MG63 (cell line): ENCODE data around the gene C12orf42. TPM values are rescaled to one million over a fixed set of nuclear protein-coding genes. Genes with fewer than 3 reads are reported as not detected.
"Not testable (repeated sequence)": the region's sequence is repeated elsewhere in the genome, so short reads cannot be mapped to it uniquely, and the experiment has no call there.

Experiments used
- DNase-seq: peaks from one replicate; pipeline ENCODE4 v3.0.0-alpha.2; 2020
- H3K27me3 ChIP-seq: fragments of 250-450 bp; sonication (Bioruptor Pico); 2 replicates; pipeline ENCODE4 v1.5.1; 2020; ENCODE audit warnings: mild to moderate bottlenecking, moderate library complexity
- H3K36me3 ChIP-seq: fragments of 250-450 bp; sonication (Bioruptor Pico); 2 replicates; pipeline ENCODE4 v1.5.1; 2020; ENCODE audit warnings: mild to moderate bottlenecking, moderate library complexity
- H3K4me3 ChIP-seq: fragments of 250-450 bp; sonication (Bioruptor Pico); 2 replicates; pipeline ENCODE4 v1.5.1; 2020; ENCODE audit warnings: mild to moderate bottlenecking, moderate library complexity
- H3K9me3 ChIP-seq: fragments of 250-450 bp; sonication (Bioruptor Pico); 2 replicates; pipeline ENCODE4 v1.5.1; 2020; ENCODE audit warnings: mild to moderate bottlenecking, moderate library complexity
- total RNA-seq: library from RNA; depleted of rRNA; stranded (reverse); fragments of >200 nt; shearing (Covaris generic); gene quantifications from 2 replicates; pipeline ENCODE4 v1.2.3, GENCODE V29; 2014; ENCODE audit warnings: low replicate concordance

Gene C12orf42
- total RNA-seq, 1 experiment from 2014 or later: not detected

DNA sequence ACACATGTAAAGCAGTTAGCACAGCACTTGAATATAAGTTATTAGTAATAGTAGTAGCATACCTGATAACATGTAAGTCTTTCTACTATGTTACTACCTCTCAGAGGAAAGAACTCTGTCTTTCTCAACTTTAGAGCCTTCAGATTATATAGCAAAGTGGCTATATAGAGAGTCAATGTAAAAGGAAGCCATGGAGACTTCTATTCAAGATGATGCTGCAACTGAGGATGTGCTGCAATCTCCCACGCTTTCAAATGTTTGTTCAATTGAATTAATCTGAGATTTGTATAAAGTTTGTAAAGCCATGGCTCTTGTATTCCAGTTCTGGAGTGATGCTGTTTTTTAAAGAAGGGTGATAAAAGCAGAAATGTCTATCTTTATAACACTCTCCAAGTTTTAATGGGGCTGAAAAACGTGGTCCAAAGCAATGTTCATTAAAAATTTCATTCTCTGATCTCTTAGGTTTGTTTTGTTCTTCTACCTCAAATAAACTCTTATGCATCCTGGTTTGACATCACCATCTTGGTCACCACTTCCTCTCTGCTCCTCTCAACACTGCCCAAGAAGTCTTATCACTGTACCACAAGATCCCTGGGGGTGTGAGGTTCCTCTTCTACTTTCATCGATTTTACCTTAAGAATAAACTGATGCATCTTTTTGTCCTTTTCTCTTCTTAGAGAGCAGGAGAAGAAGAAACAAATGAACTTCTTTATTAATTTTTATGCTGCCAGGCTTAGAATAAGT is 40.6 kb downstream of the C12orf42 start:
- no peak for DNase-seq
- Histone ChIP-seq H3K9me3 (no peaks in the 10 kb centered on the region), H3K36me3 (no peaks in the 10 kb centered on the region), H3K4me3 (no peak overlapping the region), H3K27me3 (no peaks in the 10 kb centered on the region)

DNA sequence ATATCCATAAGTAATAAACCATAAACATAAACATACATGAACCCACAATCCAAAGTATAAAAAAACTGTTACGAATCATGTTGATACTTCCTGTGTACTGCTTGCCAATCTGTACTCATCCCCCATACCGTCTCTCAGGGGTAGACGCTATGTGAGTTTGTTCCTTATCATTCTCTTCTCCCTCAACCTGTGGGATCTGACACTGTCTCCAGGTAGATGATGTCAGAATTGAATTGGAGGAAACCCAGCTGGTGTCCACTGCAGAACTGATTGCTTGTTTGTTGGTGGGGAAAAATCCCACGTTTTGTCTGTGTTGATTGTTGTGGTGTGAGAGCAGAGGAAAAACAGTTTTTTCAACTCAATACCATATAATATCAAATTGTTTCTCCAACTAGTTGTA is 50.8 kb downstream of the C12orf42 start:
- no peaks in the 10 kb centered on the region for H3K36me3 ChIP-seq
- no peak for DNase-seq
- H3K9me3 ChIP-seq: no peaks in the 10 kb centered on the region
- H3K4me3 ChIP-seq: no peak overlapping the region
- no peaks in the 10 kb centered on the region for H3K27me3 ChIP-seq

DNA sequence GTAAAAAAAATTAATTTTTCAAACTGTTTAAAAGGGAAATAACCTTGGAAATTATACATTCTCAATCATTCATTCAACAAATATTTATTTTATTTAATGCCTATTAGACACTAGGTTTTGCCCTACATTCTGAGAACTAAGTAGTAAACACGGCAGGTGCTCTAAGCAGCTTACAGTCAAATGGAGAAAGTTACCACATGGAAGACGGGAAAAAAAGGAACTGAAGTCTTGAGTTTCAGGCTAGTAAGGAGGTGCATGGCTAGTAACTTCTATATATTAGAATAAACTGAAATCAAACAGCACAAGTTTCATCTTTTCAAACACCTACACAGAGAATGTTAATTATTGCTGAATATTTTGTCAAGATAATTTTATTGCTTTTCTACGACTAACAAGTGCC is 52.9 kb downstream of the C12orf42 start:
- DNase-seq: no peak
- H3K4me3 ChIP-seq: no peak overlapping the region
- H3K9me3 ChIP-seq: no peaks in the 10 kb centered on the region
- no peaks in the 10 kb centered on the region for H3K27me3 ChIP-seq
- no peaks in the 10 kb centered on the region for H3K36me3 ChIP-seq

DNA sequence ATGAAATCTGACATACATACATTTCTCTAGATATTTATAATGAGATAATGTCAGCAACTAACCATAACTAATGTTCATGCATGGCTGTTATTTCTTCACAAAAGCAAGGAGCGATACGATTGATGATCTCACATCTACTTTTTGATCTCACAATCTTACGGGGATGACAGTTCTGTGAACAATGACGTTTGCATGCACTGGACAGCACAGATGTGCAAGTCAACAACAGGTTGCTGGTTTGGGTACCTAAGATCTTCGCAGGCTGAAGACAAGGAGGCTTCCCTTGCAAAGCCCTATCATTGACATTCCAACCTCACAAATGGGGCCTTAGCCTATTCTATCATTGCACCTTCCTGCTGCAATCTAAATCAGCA is 53.6 kb downstream of the C12orf42 start:
- no peak for DNase-seq
- H3K36me3 ChIP-seq: no peaks in the 10 kb centered on the region
- H3K4me3 ChIP-seq: no peak overlapping the region
- H3K27me3 ChIP-seq: no peaks in the 10 kb centered on the region
- H3K9me3 ChIP-seq: no peaks in the 10 kb centered on the region

DNA sequence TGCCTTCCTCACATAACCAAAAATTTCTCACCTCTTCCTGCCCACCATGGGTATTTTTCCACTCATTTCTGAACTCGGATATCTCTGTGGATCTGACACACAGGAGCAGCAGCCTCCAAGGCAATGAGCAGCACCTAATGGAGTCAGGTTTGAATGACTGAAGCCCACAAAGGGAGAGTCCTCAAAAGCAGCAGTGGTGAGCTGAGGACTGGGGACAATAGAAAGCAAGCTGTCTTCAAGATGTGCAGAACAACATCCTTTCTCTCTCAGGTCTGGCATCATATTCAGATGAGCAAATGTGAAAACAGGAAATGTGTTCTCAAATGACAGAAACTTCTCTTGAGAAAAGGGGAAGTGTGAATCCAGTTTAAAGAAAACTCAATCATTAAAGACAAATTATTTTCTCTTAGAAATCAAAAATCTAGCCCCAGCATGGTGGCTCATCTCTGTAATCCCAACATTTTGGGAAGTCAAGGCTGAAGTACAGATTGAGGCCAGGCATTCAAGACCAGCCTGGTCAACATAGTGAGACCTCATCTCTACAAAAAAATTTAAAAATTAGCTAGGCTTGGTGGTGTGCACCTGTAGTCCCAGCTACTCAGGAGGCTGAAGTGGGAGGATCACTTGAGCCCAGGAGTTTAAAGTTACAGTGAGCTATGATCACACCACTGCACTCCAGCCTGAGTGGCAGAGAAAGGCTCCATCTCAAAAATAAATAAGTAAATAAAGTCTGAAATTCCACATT is 54.2 kb downstream of the C12orf42 start:
- Histone ChIP-seq H3K9me3 (no peaks in the 10 kb centered on the region), H3K36me3 (no peaks in the 10 kb centered on the region), H3K4me3 (no peak overlapping the region), H3K27me3 (no peaks in the 10 kb centered on the region)
- DNase-seq: no peak

DNA sequence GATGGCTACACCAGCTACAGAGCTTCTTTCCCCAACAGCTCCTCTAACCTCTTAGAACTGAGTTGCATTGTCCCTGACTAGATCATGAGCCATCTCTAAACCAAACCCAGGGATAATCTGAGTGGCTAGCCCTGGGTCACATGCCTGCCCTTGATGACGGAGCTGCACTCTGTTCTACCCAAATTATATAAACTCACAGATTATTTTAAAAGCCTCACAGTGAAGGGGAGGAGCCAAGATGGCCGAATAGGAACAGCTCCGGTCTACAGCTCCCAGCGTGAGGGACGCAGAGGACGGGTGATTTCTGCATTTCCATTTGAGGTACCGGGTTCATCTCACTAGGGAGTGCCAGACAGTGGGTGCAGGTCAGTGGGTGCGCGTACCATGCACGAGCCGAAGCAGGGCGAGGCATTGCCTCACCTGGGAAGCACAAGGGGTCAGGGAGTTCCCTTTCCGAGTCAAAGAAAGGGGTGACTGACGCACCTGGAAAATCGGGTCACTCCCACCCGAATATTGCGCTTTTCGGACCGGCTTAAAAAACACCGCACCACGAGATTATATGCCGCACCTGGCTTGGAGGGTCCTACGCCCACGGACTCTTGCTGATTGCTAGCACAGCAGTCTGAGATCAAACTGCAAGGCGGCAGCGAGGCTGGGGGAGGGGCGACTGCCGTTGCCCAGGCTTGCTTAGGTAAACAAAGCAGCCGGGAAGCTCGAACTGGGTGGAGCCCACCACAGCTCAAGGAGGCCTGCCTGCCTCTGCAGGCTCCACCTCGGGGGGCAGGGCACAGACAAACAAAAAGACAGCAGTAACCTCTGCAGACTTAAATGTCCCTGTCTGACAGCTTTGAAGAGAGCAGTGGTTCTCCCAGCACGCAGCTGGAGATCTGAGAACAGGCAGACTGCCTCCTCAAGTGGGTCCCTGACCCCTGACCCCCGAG is 61.3 kb downstream of the C12orf42 start:
- not testable (repeated sequence) for DNase-seq

DNA sequence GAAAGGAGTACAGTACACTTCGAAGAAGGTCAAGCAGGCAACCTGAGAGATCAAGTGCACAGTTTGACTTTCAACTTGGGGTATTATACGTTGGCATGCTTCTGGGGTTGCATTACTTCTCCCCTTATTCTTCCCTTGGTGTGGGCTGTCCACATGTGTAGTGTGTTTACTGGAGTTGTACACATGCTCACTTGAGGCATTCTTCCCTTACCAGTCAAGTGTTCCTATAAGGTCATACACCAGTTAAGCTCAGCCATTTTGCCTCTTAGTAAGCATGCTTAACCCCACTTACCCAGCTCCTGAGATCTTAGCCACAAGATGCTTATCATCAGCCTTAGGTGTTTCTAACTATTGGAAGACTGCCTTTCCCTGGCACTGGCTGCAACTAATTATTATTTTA is 63.8 kb downstream of the C12orf42 start:
- no peaks in the 10 kb centered on the region for H3K27me3 ChIP-seq
- H3K9me3 ChIP-seq: no peaks in the 10 kb centered on the region
- DNase-seq: no peak
- H3K36me3 ChIP-seq: no peaks in the 10 kb centered on the region
- no peak overlapping the region for H3K4me3 ChIP-seq

More for the DNA sequence above, 61.3 kb downstream of the C12orf42 start:
- H3K4me3 ChIP-seq, H3K9me3 ChIP-seq, H3K36me3 ChIP-seq, H3K27me3 ChIP-seq: not testable (repeated sequence)

DNA sequence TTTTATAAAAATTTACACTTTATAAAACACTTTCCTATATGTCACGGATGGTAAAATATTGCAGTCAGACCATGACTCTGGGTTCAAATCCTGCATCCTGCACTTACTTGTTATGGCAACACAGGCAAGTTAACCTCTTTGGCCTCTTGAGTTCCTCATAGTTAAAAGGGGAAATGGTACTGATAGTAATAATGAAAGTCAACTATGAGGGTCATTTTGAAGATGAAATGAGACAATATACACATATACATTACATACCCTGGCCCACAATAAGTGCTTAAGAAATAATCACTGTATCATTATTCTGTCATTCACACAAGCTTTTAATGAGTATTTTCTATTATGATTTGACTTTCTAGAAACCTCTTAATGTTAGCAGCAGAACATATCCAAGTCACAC is 64.4 kb downstream of the C12orf42 start:
- Histone ChIP-seq H3K36me3 (no peaks in the 10 kb centered on the region), H3K4me3 (no peak overlapping the region), H3K27me3 (no peaks in the 10 kb centered on the region), H3K9me3 (no peaks in the 10 kb centered on the region)
- no peak for DNase-seq

DNA sequence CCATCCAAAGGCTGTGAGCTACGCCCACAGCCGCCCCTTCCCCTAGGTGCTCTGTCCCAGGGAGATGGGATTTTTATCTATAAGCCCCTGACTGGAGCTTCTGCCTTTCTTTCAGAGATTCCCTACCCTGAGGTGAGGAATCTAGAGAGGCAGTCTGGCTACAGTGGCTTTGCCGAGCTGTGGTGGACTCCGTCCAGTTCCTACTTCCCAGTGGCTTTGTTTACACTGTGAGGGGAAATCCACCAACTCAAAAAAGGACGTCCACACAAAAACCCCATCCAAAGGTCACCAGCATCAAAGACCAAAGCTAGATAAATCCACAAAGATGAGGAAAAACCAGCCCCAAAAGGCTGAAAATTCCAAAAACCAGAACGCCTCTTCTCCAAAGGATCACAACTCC is 70.1 kb downstream of the C12orf42 start:
- not testable (repeated sequence) for H3K36me3 ChIP-seq, H3K27me3 ChIP-seq, H3K9me3 ChIP-seq, DNase-seq, H3K4me3 ChIP-seq

DNA sequence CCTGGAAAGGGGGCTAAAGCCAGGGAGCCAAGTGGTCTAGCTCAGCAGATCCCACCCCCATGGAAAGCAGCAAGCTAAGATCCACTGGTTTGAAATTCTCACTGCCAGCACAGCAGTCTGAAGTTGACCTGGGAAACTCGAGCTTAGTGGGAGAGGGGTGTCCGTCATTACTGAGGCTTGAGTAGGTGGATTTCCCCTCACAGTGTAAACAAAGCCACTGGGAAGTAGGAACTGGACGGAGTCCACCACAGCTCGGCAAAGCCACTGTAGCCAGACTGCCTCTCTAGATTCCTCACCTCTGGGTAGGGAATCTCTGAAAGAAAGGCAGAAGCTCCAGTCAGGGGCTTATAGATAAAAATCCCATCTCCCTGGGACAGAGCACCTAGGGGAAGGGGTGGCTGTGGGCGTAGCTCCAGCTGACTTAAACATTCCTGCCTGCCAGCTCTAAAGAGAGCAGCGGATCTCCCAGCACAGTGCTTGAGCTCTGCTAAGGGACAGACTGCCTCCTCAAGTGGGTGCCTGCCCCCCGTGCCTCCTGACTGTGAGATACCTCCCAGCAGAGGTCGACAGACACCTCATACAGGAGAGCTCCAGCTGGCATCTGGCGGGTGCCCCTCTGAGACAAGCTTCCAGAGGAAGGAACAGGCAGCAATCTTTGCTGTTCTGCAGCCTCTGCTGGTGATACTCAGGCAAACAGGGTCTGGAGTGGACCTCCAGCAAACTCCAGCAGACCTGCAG is 70.8 kb downstream of the C12orf42 start:
- not testable (repeated sequence) for H3K4me3 ChIP-seq, H3K36me3 ChIP-seq, H3K27me3 ChIP-seq, H3K9me3 ChIP-seq, DNase-seq

DNA sequence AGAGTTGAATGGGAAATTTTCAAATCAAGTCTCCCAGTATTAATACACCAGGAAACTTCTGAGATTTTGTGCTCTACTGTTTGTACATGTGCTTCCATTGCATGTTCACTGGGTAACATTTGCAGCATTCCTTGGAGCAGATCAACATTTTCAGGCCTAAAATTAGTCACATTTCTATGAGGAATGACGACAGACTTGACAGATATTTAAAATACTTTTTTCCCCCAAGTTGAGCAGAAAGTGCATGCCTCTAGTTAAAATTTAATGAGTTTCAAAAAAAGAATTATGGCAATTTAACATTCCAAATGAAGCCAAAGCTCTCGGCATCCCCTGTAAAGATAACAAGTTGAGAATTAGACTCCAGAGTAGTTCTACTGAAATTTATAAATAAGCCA is 72.3 kb downstream of the C12orf42 start:
- no peaks in the 10 kb centered on the region for H3K9me3 ChIP-seq
- no peak for DNase-seq
- H3K36me3 ChIP-seq: no peaks in the 10 kb centered on the region
- H3K4me3 ChIP-seq: no peak overlapping the region
- H3K27me3 ChIP-seq: no peaks in the 10 kb centered on the region

DNA sequence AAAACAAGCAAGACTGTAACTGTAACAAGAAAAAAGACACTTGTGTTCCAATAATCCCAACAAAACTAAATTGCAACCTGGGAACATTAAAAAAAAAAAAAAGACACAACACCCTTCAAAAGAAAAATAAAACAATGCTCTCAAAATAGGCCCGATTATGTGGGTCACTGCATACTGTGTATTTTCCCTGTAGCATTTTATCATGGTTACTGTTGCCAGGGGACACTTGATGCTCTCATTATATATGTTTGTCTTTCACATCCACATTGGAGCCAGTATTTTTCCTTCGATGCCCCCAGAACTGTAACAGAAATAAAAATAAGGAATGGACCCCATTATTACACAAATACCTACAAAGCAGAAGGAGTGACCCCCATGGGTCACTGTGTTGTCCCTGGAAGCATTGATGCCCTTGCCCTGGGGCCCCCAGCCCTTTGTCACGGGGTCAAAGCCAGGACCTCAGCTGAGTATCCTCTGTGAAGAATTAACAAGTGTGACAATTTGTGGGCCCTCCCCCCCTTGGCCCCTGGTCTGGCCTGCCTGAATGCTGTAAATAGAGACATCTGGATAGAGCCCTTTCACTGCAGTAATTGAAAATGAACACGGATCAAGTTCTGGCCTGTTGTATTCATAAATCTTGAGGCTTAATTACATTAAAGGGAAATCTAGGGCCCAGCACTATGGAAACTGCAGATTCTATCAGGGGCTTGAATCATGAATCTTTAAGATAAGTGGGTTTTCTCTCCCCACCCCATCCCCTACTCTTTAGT is 72.8 kb downstream of the C12orf42 start:
- DNase-seq: no peak
- no peaks in the 10 kb centered on the region for H3K27me3 ChIP-seq
- no peak overlapping the region for H3K4me3 ChIP-seq
- H3K9me3 ChIP-seq: no peaks in the 10 kb centered on the region
- no peaks in the 10 kb centered on the region for H3K36me3 ChIP-seq

DNA sequence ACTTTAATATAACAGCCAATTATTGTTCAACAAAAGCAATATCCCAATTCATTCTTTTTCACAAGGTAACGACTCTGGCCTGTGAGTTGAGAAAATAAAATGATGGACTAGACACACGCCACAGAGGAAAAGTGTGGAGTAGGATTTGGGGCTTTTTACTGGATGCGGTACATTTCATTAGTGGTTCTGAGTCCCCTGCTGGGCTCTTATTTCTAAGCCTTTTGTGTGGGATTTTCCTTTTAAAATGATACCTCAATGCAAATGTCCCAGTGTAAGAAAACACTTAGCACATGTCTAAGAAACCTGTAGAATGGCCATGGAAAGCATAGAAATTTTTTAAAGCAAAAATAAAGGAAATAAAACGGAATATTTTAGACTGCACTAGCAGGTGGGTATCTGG is 73.4 kb downstream of the C12orf42 start:
- H3K4me3 ChIP-seq: no peak overlapping the region
- no peak for DNase-seq
- no peaks in the 10 kb centered on the region for H3K36me3 ChIP-seq
- no peaks in the 10 kb centered on the region for H3K27me3 ChIP-seq
- no peaks in the 10 kb centered on the region for H3K9me3 ChIP-seq

DNA sequence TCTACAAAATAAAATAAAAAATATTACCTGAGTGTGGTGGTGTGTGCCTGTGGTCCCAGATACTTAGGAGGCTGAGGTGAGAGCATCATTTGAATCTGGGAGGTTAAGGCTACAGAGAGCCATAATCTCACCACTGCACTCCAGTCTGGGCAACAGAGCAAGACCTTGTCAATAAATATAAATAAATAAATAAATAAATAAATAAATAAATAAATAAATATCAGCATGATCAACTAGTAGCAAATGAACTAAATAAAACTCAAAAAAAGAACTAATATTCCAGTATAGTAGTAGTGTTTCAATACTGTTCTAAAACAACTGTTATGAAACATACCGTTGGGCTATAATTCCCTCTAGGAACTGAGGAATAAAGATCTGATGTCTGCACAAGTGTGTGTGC is 74.4 kb downstream of the C12orf42 start:
- DNase-seq: no peak
- no peaks in the 10 kb centered on the region for H3K36me3 ChIP-seq
- no peak overlapping the region for H3K4me3 ChIP-seq
- H3K27me3 ChIP-seq: no peaks in the 10 kb centered on the region
- H3K9me3 ChIP-seq: no peaks in the 10 kb centered on the region

DNA sequence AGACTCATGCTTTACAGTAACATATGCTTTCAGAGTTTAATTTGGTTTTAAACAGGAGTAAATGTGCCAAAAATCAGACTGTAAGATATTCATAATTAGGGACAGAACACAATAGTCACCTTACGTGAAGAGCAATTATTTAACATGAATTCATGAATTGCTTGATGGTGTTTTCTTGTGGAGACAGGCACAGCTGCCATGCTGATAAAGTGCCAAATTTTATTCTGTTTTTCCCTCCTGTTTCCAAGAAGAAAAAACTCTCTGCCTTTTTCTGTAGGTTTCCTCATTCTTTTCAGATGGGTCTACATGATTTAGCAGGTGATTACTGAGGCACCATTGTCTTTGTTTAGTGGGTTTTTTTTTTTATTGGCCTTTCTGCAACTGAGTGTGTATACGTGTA is 80.1 kb downstream of the C12orf42 start:
- H3K4me3 ChIP-seq: no peak overlapping the region
- no peaks in the 10 kb centered on the region for H3K27me3 ChIP-seq
- H3K9me3 ChIP-seq: 0 out of 2 replicates have a peak, but pooled peaks cover 2% of the 10 kb centered on the region
- DNase-seq: no peak
- no peaks in the 10 kb centered on the region for H3K36me3 ChIP-seq

DNA sequence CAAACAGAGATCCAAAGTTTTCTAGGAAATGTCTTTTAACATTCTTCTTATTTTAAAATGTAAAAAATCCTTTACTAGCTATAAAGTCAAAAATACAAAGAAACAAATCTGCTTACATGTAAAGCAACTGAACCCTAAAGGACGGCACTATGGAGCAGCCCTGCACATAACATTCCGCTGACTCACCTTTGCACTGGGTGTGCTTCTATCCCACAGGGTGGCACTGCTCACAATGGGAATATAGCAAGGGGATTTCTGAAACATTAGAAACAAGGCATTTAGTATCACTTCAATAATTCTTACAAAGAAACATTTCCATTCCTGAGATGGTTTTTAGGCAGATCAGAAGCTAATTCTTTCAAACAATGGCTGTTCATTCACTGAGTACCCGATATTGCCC is 94.3 kb downstream of the C12orf42 start:
- Histone ChIP-seq H3K4me3 (no peak overlapping the region), H3K9me3 (no peaks in the 10 kb centered on the region), H3K36me3 (no peaks in the 10 kb centered on the region), H3K27me3 (no peaks in the 10 kb centered on the region; the same call in 1 of the 2 replicates)
- peak; percentile 30 for DNase-seq
